HEK293 (cell line): ENCODE results near the gene MEI4.

Source experiments
- CTCF ChIP-seq: fragments of 450-650 bp; formaldehyde crosslinking; IDR thresholded peaks from 2 replicates; pipeline ENCODE4 v1.5.1; 2016; ENCODE audit warnings: missing biosample characterization, missing genetic modification characterization
- PBX3 ChIP-seq: sonication (generic); formaldehyde crosslinking; IDR thresholded peaks from 2 replicates; pipeline ENCODE4 v1.8.1; 2022; ENCODE audit warnings: mild to moderate bottlenecking, moderate library complexity, missing genetic modification reagents
- ZFP37 ChIP-seq: fragments of 450-650 bp; formaldehyde crosslinking; IDR thresholded peaks from 2 replicates; pipeline ENCODE4 v1.5.1; 2016; ENCODE audit warnings: missing biosample characterization, missing genetic modification characterization
- ZNF302 ChIP-seq: fragments of 450-650 bp; formaldehyde crosslinking; IDR thresholded peaks from 2 replicates; pipeline ENCODE4 v1.5.1; 2016; ENCODE audit warnings: missing biosample characterization, missing genetic modification characterization, low read depth
- ZNF658 ChIP-seq: fragments of 450-650 bp; formaldehyde crosslinking; IDR thresholded peaks from 2 replicates; pipeline ENCODE4; 2016; ENCODE audit warnings: missing biosample characterization, missing genetic modification characterization

- no peak for TF ChIP-seq ZNF658 (tag by site-specific recombination)
- no peak for TF ChIP-seq ZFP37 (tag by site-specific recombination)
- no peak for TF ChIP-seq PBX3 (CRISPR knock-in tag)
- TF ChIP-seq CTCF (tag by site-specific recombination), result no peak
- TF ChIP-seq ZNF302 (tag by site-specific recombination), result no peak
Measured at GRCh38 chr6:77857421-77857820, 204.6 kb downstream of the MEI4 start.
